Measurements from ENCODE around the gene ARHGAP28. TPM values are rescaled to one million over a fixed set of nuclear protein-coding genes. Genes with fewer than 3 reads are reported as not detected.
A peak's percentile ranks its signal among the peaks of the same experiment; 100 is the strongest.

Gene ARHGAP28
- polyA plus RNA-seq, 1 of the 3 experiments (the other 2 are of a cell fraction): 0.99 TPM

- Histone ChIP-seq H4K20me1 (ENCODE audit: insufficient read depth) (no peaks in the 10 kb centered on the region), H3K79me2 (ENCODE audit: insufficient read depth) (no peaks in the 10 kb centered on the region), H3F3A (replicated peaks; ENCODE audit: insufficient read depth) (no peaks in the 10 kb centered on the region), H2AFZ (ENCODE audit: low read depth) (no peak overlapping the region), H3K4me3 (ENCODE audit: low read depth in 2 of 2, low read length in 1 of 2) (no peak overlapping the region), H3K4me2 (no peak overlapping the region), H3K9me2 (no peaks in the 10 kb centered on the region), H3K36me3 (replicated peaks in 1 of 2; ENCODE audit: control insufficient read depth in 1 of 2, insufficient read depth in 2 of 2, low read length in 1 of 2) (no peaks in the 10 kb centered on the region), H3K9ac (no peak overlapping the region), H3K9me3 (no peaks in the 10 kb centered on the region), H3K4me1 (ENCODE audit: control insufficient read depth in 1 of 2, insufficient read depth in 2 of 2, low read depth in 1 of 2, low read length in 1 of 2) (peaks cover 0 to 2% of the 10 kb centered on the region in 2 experiments; a peak in 1 of 4 replicates), H3K27ac (ENCODE audit: low read depth in 2 of 2, low read length in 1 of 2) (no peak overlapping the region), H3K27me3 (ENCODE audit: insufficient read depth) (no peaks in the 10 kb centered on the region)
- 75% methylated on average over 8 of the region's 8 CpGs for WGBS (ENCODE audit: low lambda C conversion rate)
- DNase-seq: no peak
- POLR2A ChIA-PET: no interaction called here
- TF ChIP-seq MEF2A (IDR thresholded peaks at IDR 0.05; ENCODE audit: borderline replicate concordance, low read depth) (no peak), SMC3 (IDR thresholded peaks at IDR 0.05; ENCODE audit: low read depth, low read length) (no peak), NFIC (IDR thresholded peaks at IDR 0.05; ENCODE audit: borderline replicate concordance) (no peak), CTCF (IDR thresholded peaks at IDR 0.05) (no peak), YY1 (IDR thresholded peaks at IDR 0.05; ENCODE audit: low read depth) (no peak), TCF12 (IDR thresholded peaks at IDR 0.05) (no peak)
- TF ChIP-seq, protein P1, sequence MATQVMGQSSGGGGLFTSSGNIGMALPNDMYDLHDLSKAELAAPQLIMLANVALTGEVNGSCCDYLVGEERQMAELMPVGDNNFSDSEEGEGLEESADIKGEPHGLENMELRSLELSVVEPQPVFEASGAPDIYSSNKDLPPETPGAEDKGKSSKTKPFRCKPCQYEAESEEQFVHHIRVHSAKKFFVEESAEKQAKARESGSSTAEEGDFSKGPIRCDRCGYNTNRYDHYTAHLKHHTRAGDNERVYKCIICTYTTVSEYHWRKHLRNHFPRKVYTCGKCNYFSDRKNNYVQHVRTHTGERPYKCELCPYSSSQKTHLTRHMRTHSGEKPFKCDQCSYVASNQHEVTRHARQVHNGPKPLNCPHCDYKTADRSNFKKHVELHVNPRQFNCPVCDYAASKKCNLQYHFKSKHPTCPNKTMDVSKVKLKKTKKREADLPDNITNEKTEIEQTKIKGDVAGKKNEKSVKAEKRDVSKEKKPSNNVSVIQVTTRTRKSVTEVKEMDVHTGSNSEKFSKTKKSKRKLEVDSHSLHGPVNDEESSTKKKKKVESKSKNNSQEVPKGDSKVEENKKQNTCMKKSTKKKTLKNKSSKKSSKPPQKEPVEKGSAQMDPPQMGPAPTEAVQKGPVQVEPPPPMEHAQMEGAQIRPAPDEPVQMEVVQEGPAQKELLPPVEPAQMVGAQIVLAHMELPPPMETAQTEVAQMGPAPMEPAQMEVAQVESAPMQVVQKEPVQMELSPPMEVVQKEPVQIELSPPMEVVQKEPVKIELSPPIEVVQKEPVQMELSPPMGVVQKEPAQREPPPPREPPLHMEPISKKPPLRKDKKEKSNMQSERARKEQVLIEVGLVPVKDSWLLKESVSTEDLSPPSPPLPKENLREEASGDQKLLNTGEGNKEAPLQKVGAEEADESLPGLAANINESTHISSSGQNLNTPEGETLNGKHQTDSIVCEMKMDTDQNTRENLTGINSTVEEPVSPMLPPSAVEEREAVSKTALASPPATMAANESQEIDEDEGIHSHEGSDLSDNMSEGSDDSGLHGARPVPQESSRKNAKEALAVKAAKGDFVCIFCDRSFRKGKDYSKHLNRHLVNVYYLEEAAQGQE (IDR thresholded peaks at IDR 0.05; ENCODE audit: low read depth, low read length): no peak
- CTCF ChIA-PET: interaction anchor here (0.5 to 4.5 kb wide), 32 partner anchors 8 to 1030 kb away, joined by 3 to 100 read pairs (median 5); no protein-coding TSS in a partner anchor
These were observed 155.5 kb downstream of the ARHGAP28 start for GRCh38 chr18:6885006-6885481.

DNA sequence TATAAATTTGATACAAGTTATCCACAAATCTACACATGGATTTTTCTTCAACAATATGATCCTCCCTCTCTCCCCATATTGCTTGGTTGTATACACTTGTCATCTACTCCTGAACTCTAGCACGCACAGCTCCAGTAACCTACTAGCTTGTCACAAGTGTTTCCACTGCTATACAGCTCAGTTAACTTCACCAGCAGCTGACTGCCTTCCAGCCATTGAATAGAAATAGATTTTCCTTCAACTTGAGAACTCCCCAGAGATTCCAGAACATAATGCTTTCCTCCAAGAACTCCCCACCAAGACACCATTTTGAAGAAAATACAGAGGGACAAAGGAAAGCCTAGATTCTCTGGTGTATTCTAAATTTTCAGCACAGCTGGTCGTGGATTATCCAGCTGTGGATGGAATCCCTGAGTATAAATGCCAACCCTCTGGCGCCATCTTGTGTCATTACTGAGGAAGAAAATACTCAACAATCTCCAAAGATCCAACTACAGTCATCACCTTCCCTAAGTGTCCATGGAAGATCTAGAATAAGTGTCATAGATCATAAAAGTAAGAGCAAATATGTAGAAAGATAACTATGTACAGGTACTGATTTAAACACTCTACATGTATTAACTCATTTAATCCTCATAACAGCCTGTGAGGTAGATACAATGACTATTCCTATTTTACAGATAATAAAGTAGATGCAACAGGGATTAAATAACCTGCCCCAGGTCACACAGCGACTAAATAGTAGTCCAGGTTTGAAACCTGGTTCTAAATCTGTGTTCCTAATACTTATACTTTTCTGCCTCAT is 156.7 kb downstream of the ARHGAP28 start:
- ChIA-PET CTCF (interaction anchor here (0.6 to 4.5 kb wide), 57 partner anchors 9 to 1033 kb away, joined by 3 to 100 read pairs (median 4); partner anchors contain the start of gene ARHGAP28), POLR2A (interaction anchor here (0.6 kb wide), 1 partner anchor 309 kb away, joined by 3 read pairs; no protein-coding TSS in a partner anchor)
- Histone ChIP-seq H3K4me2 (no peak overlapping the region), H3K27me3 (ENCODE audit: insufficient read depth) (no peaks in the 10 kb centered on the region), H3K36me3 (replicated peaks in 1 of 2; ENCODE audit: control insufficient read depth in 1 of 2, insufficient read depth in 2 of 2, low read length in 1 of 2) (no peaks in the 10 kb centered on the region), H3K9me2 (no peaks in the 10 kb centered on the region), H3K4me1 (ENCODE audit: control insufficient read depth in 1 of 2, insufficient read depth in 2 of 2, low read depth in 1 of 2, low read length in 1 of 2) (no peaks in the 10 kb centered on the region), H3K79me2 (ENCODE audit: insufficient read depth) (no peaks in the 10 kb centered on the region), H3K9ac (no peak overlapping the region), H3K27ac (ENCODE audit: low read depth in 2 of 2, low read length in 1 of 2) (no peak overlapping the region), H2AFZ (ENCODE audit: low read depth) (no peak overlapping the region), H4K20me1 (ENCODE audit: insufficient read depth) (no peaks in the 10 kb centered on the region), H3K4me3 (ENCODE audit: low read depth in 2 of 2, low read length in 1 of 2) (no peak overlapping the region), H3F3A (replicated peaks; ENCODE audit: insufficient read depth) (no peaks in the 10 kb centered on the region), H3K9me3 (no peaks in the 10 kb centered on the region)
- peak; percentile 65 for DNase-seq
- WGBS (ENCODE audit: low lambda C conversion rate): 6% methylated on average over 4 of the region's 4 CpGs
- TF ChIP-seq RAD21 (IDR thresholded peaks at IDR 0.05; ENCODE audit: low read length) (peak; percentile 98), NRF1 (IDR thresholded peaks at IDR 0.05; ENCODE audit: low read depth, low read length) (no peak), CTCF (IDR thresholded peaks at IDR 0.05) (peak; percentile 84), SMC3 (IDR thresholded peaks at IDR 0.05; ENCODE audit: low read depth, low read length) (peak; percentile 90)
- TF ChIP-seq, protein P2, sequence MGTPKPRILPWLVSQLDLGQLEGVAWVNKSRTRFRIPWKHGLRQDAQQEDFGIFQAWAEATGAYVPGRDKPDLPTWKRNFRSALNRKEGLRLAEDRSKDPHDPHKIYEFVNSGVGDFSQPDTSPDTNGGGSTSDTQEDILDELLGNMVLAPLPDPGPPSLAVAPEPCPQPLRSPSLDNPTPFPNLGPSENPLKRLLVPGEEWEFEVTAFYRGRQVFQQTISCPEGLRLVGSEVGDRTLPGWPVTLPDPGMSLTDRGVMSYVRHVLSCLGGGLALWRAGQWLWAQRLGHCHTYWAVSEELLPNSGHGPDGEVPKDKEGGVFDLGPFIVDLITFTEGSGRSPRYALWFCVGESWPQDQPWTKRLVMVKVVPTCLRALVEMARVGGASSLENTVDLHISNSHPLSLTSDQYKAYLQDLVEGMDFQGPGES (IDR thresholded peaks at IDR 0.05; ENCODE audit: low read depth, low read length): no peak
- TF ChIP-seq, protein P3, sequence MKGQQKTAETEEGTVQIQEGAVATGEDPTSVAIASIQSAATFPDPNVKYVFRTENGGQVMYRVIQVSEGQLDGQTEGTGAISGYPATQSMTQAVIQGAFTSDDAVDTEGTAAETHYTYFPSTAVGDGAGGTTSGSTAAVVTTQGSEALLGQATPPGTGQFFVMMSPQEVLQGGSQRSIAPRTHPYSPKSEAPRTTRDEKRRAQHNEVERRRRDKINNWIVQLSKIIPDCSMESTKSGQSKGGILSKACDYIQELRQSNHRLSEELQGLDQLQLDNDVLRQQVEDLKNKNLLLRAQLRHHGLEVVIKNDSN (IDR thresholded peaks at IDR 0.05; ENCODE audit: borderline replicate concordance, low read depth): no peak
